K562 (cell line): ENCODE data around the gene RBL1. TPM values are rescaled to one million over a fixed set of nuclear protein-coding genes. Genes with fewer than 3 reads are reported as not detected.

ENCODE experiments used
- ATAC-seq: fragments of 200-7000 bp; cut with Tn5 transposase; 3 replicates; pipeline ENCODE4 v1.9.1; 2020; ENCODE audit warnings: moderate library complexity
- BruUV-seq: library from RNA; stranded (reverse); fragments of 400-500 nt; replicated peaks from 2 replicates; lab custom pipeline; 2021; lab: Mats Ljungman, UMichigan
- CTCF ChIA-PET: fragments of 300-600 bp; formaldehyde crosslinking; extraction: SDS; loops from one replicate; lab custom pipeline; 2021; ENCODE audit warnings: low intra/inter-chr PET ratio; lab: Yijun Ruan, JAX
- POLR2A ChIA-PET: fragments of 300-600, 350-650 bp; sonication (Branson Sonifier 250); formaldehyde crosslinking; extraction: SDS; loops from one replicate; lab custom pipeline; 2021; ENCODE audit warnings: antibody characterized with exemption, inconsistent platforms; lab: Yijun Ruan, JAX
- DNase-seq, 4 experiments: peaks; one replicate each; pipeline versions ENCODE4 v3.0.0 to v3.0.0-alpha.2; 2011 to 2018; ENCODE audit warnings: low spot score in 3 of 4, mixed read lengths in 3 of 4; ENCODE audit errors: extremely low read depth in 1 of 4
- FAIRE-seq: peaks from 2 replicates; lab custom pipeline; 2011; peaks lifted over from hg19 to GRCh38; lab: Jason Lieb, UNC
- H2AFZ ChIP-seq: 2 replicates; pipeline ENCODE4 v1.6.0; 2011; ENCODE audit warnings: low read depth, low read length, control low read depth, inconsistent platforms
- H3K27ac ChIP-seq: fragments of 200-600 bp; 3 replicates; pipeline ENCODE4 v1.8.0; 2011; ENCODE audit warnings: low read depth, mild to moderate bottlenecking, control low read depth, inconsistent platforms, low read length, moderate library complexity, mixed read lengths; ENCODE audit errors: extremely low read depth
- H3K27me3 ChIP-seq, 2 experiments: fragments of 300-600 bp in 1 of 2; 2 replicates in 1 of 2; 3 replicates in 1 of 2; pipeline versions ENCODE4 v1.6.0 to v1.8.0; 2011; ENCODE audit warnings: inconsistent platforms in 2 of 2, low read length in 2 of 2, mild to moderate bottlenecking in 1 of 2, mixed read lengths in 1 of 2, moderate library complexity in 1 of 2; ENCODE audit not compliant: control insufficient read depth in 2 of 2, insufficient read depth in 2 of 2
- H3K36me3 ChIP-seq: fragments of 300-600 bp; 3 replicates; pipeline ENCODE4 v1.8.0; 2011; ENCODE audit warnings: mild to moderate bottlenecking, low read length, inconsistent platforms; ENCODE audit not compliant: control insufficient read depth, insufficient read depth
- H3K4me1 ChIP-seq, 2 experiments: fragments of 200-600 bp in 1 of 2; replicated peaks in 1 of 2; 2 replicates in 1 of 2; 3 replicates in 1 of 2; pipeline versions ENCODE4 v1.5.1 to v1.8.0; 2011; ENCODE audit warnings: inconsistent platforms in 2 of 2, low read length in 2 of 2, mild to moderate bottlenecking in 1 of 2, mixed read lengths in 1 of 2, moderate library complexity in 1 of 2; ENCODE audit not compliant: control insufficient read depth in 2 of 2, insufficient read depth in 2 of 2
- H3K4me2 ChIP-seq: 2 replicates; pipeline ENCODE4 v1.6.1; 2011; ENCODE audit warnings: low read length, control low read depth, inconsistent platforms, mixed read lengths; ENCODE audit not compliant: insufficient read depth
- H3K4me3 ChIP-seq: fragments of 200-600 bp; sonication (generic), shearing (Covaris generic); 2 replicates; pipeline ENCODE4 v1.5.1; 2016; ENCODE audit warnings: control low read depth, inconsistent platforms
- H3K79me2 ChIP-seq: fragments of 200-600 bp; 3 replicates; pipeline ENCODE4 v1.8.0; 2011; ENCODE audit warnings: low read length, inconsistent platforms; ENCODE audit not compliant: control insufficient read depth, insufficient read depth
- H3K9ac ChIP-seq, 2 experiments: 2 replicates each; pipeline versions ENCODE4 v1.6.0 to v1.6.1; 2011; ENCODE audit warnings: low read depth in 2 of 2, low read length in 2 of 2, control low read depth in 1 of 2, inconsistent platforms in 1 of 2, mild to moderate bottlenecking in 1 of 2, mixed read lengths in 1 of 2; ENCODE audit not compliant: insufficient read depth in 1 of 2
- H3K9me1 ChIP-seq: one replicate; pipeline ENCODE4 v1.6.0; 2011; ENCODE audit warnings: inconsistent platforms, mild to moderate bottlenecking, low read length, moderate library complexity; ENCODE audit not compliant: control insufficient read depth, insufficient read depth
- H3K9me3 ChIP-seq: replicated peaks from 2 replicates; pipeline ENCODE4 v1.5.1; 2011; ENCODE audit warnings: low read depth, low read length, inconsistent platforms; ENCODE audit not compliant: control insufficient read depth, insufficient read depth
- H4K20me1 ChIP-seq: replicated peaks from 2 replicates; pipeline ENCODE4 v1.6.1; 2011; ENCODE audit warnings: low read length, inconsistent platforms, mixed read lengths; ENCODE audit not compliant: control insufficient read depth, insufficient read depth
- HNRNPK ChIP-seq: fragments of 200-400 bp; formaldehyde crosslinking; IDR thresholded peaks from one replicate; pipeline ENCODE4 v1.6.1; 2018; ENCODE audit warnings: mild to moderate bottlenecking, low read depth, low read length; ENCODE audit not compliant: poor library complexity, severe bottlenecking
- IFI16 ChIP-seq: fragments of 250-450 bp; sonication (Bioruptor Pico); IDR thresholded peaks from 2 replicates; pipeline ENCODE4 v2.1.2; 2022; ENCODE audit warnings: mild to moderate bottlenecking, inconsistent platforms
- KDM1A ChIP-seq, 2 experiments: fragments of 450-650 bp; IDR thresholded peaks; 2 replicates each; pipeline ENCODE4 v1.6.1; 2016; ENCODE audit warnings: mild to moderate bottlenecking in 2 of 2
- NR2C2 ChIP-seq, 2 experiments: fragments of 200-800 bp in 1 of 2; sonication (Bioruptor generic) in 1 of 2; sonication (generic) in 1 of 2; formaldehyde crosslinking in 1 of 2; IDR thresholded peaks; 2 replicates each; pipeline versions ENCODE4 v1.6.1 to v1.8.0; 2016 to 2022; ENCODE audit warnings: mild to moderate bottlenecking in 1 of 2, missing compliant biosample characterization in 1 of 2, missing genetic modification characterization in 1 of 2, missing genetic modification reagents in 1 of 2
- STAT5A ChIP-seq: IDR thresholded peaks from 2 replicates; pipeline ENCODE4 v1.6.1; 2012; ENCODE audit warnings: low read length, inconsistent platforms, borderline replicate concordance
- TAF1 ChIP-seq: IDR thresholded peaks from 2 replicates; pipeline ENCODE4 v1.6.1; 2011; ENCODE audit warnings: mild to moderate bottlenecking, low read length, moderate library complexity; ENCODE audit not compliant: insufficient read depth, control insufficient read depth, severe bottlenecking; ENCODE audit errors: extremely low read depth
- TCF7L2 ChIP-seq: fragments of 150-350 bp; IDR thresholded peaks from 2 replicates; pipeline ENCODE4 v1.6.1; 2016; ENCODE audit warnings: low read depth, mild to moderate bottlenecking, low read length, moderate library complexity
- YBX1 ChIP-seq: fragments of 450-650 bp; IDR thresholded peaks from 2 replicates; pipeline ENCODE4 v1.7.1; 2016; ENCODE audit warnings: mild to moderate bottlenecking
- ZKSCAN1 ChIP-seq: fragments of 150-350 bp; IDR thresholded peaks from 2 replicates; pipeline ENCODE4 v1.6.1; 2016; ENCODE audit warnings: low read depth, low read length
- ZNF146 ChIP-seq: IDR thresholded peaks from one replicate; pipeline ENCODE4 v1.6.1; 2018; ENCODE audit warnings: missing compliant biosample characterization; ENCODE audit not compliant: unreplicated experiment
- ZNF354B ChIP-seq: fragments of 250-450 bp; sonication (Bioruptor Pico); IDR thresholded peaks from 2 replicates; pipeline ENCODE4 v1.4.0; 2020
- ZNF384 ChIP-seq: IDR thresholded peaks from 2 replicates; pipeline ENCODE4 v1.6.1; 2012; ENCODE audit warnings: low read depth, low read length, improper control_type of control experiment
- WGBS: fragments of 100-300 bp; shearing (Covaris generic); methylation state at CpG from one replicate; pipeline ENCODE4 v1.1.6; 2016; ENCODE audit warnings: low coverage, mixed read lengths; ENCODE audit not compliant: insufficient coverage; ENCODE audit errors: missing lambda C conversion rate; 5-methylcytosine and 5-hydroxymethylcytosine counted together
- in situ Hi-C: fragments of 300-500 bp; cut with MboI; formaldehyde crosslinking; loops from 4 replicates; pipeline ENCODE4 v1.15.0; 2018; ENCODE audit warnings: inconsistent platforms, mixed read lengths
- intact Hi-C: fragments of 100-400 bp; cut with micrococcal nuclease; formaldehyde crosslinking; loops from 2 replicates; pipeline ENCODE4 v1.14.2; 2022
- polyA plus RNA-seq, 8 experiments: library from polyadenylated mRNA; depleted of rRNA in 4 of 8; stranded (reverse) in 5 of 8; unstranded in 3 of 8; fragments of >200 nt; fragmentation: Nextera tagmentation in 2 of 8; fragmentation: Illumina TruSeq in 1 of 8; extraction: Ambion mirVana in 2 of 8; extraction: Trizol in 1 of 8; gene quantifications; 2 replicates each; pipeline versions ENCODE4 v1.2.1 to v1.2.3, GENCODE V29; 2011 to 2014; ENCODE audit warnings: inconsistent platforms in 1 of 8, missing spikeins in 1 of 8
- total RNA-seq, 7 experiments: library from RNA; depleted of rRNA in 6 of 7; stranded (reverse); fragments of >200 nt in 6 of 7; fragmentation: Illumina TruSeq in 2 of 7; extraction: Trizol in 2 of 7; gene quantifications; 2 replicates each; pipeline versions ENCODE4 v1.2.1 to v1.2.3, GENCODE V29; 2011 to 2021; ENCODE audit warnings: low replicate concordance in 1 of 7
- TF ChIP-seq, protein P1 (sequence below): fragments of 450-650 bp; formaldehyde crosslinking; IDR thresholded peaks from 2 replicates; pipeline ENCODE4 v1.4.0; 2020; ENCODE audit warnings: mild to moderate bottlenecking, moderate library complexity

RBL1 gene
- total and polyA plus RNA-seq, 9 of the 15 experiments (the other 6 are each of a cell fraction or from before 2014, with no cell fraction given) = 4.0 to 25.9 (median 15.6) TPM

DNA sequence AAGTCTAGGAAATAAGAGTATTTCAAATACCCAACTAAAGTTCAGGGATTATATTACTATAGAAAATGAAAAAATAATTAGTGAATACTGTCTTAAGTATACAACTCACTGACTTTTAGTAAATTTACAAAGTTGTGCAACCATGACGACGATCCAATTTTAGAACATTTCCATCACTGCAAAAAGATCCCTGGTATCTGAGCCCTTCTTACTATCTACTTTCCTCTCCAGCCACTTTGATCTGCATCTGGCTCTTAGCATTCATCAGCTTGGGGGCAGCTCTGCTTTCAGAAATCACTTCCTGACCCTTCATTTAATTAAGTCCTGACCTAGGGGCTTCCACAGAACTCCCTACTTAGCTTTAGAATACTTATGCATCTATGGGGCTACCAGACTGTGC, 38.2 kb upstream of the RBL1 start:
- in situ Hi-C loops = no loop called here
- no peak for ATAC-seq
- POLR2A ChIA-PET = interaction anchor here (1.2 kb wide), 1 partner anchor 44 kb away, joined by 3 read pairs; no protein-coding TSS in a partner anchor

More for the DNA sequence above, 38.2 kb upstream of the RBL1 start:
- no peaks in the 10 kb centered on the region for H3K4me1 ChIP-seq
- no peak for DNase-seq
- no TSS peak for BruUV-seq
- TF ChIP-seq KDM1A (IDR thresholded peaks at IDR 0.05) (no peak), HNRNPK (no peak), STAT5A (no peak), YBX1 (no peak), ZNF354B (CRISPR knock-in tag) (no peak), ZNF146 (CRISPR knock-in tag) (no peak), ZNF384 (no peak), ZKSCAN1 (no peak), TCF7L2 (no peak), TAF1 (no peak), IFI16 (no peak), NR2C2 (CRISPR knock-in tag; IDR thresholded peaks at IDR 0.05) (no peak), NR2C2 (tag; IDR thresholded peaks at IDR 0.05) (no peak)
- TF ChIP-seq, protein P1, sequence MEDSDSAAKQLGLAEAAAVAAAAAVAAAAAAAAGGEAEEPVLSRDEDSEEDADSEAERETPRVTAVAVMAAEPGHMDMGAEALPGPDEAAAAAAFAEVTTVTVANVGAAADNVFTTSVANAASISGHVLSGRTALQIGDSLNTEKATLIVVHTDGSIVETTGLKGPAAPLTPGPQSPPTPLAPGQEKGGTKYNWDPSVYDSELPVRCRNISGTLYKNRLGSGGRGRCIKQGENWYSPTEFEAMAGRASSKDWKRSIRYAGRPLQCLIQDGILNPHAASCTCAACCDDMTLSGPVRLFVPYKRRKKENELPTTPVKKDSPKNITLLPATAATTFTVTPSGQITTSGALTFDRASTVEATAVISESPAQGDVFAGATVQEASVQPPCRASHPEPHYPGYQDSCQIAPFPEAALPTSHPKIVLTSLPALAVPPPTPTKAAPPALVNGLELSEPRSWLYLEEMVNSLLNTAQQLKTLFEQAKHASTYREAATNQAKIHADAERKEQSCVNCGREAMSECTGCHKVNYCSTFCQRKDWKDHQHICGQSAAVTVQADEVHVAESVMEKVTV (CRISPR knock-in tag) = no peak
- no peak overlapping the region for H3K9ac ChIP-seq
- CTCF ChIA-PET = no interaction called here
- no peak overlapping the region for H3K27ac ChIP-seq
- 33% methylated on average over 2 of the region's 2 CpGs for WGBS
- intact Hi-C loops = no loop called here
- H3K9me3 ChIP-seq = no peaks in the 10 kb centered on the region
- H3K4me2 ChIP-seq = no peak overlapping the region
- peaks cover 0 to 6% of the 10 kb centered on the region in 2 experiments; a peak in 3 of 5 replicates for H3K27me3 ChIP-seq
- FAIRE-seq = no peak
- H3K36me3 ChIP-seq = no peaks in the 10 kb centered on the region
- no peaks in the 10 kb centered on the region for H3K9me1 ChIP-seq
- no peaks in the 10 kb centered on the region for H3K79me2 ChIP-seq
- no peak overlapping the region for H2AFZ ChIP-seq
- no peaks in the 10 kb centered on the region for H4K20me1 ChIP-seq
- no peak overlapping the region for H3K4me3 ChIP-seq
